HepG2 (cell line): ENCODE results near the gene CLASP2. TPM values are rescaled to one million over a fixed set of nuclear protein-coding genes. Genes with fewer than 3 reads are reported as not detected.

Experiments
- ATAC-seq: fragments of 200-7000 bp; cut with Tn5 transposase; 3 replicates; pipeline ENCODE4 v1.9.1; 2020; ENCODE audit warnings: mild to moderate bottlenecking, moderate library complexity
- BruUV-seq: library from RNA; stranded (reverse); fragments of 400-500 nt; replicated peaks from 2 replicates; lab custom pipeline; 2021; lab: Mats Ljungman, UMichigan
- CTCF ChIA-PET: fragments of 300-600 bp; formaldehyde crosslinking; extraction: SDS; loops from one replicate; lab custom pipeline; 2021; ENCODE audit warnings: low total read pairs, inconsistent platforms, low intra/inter-chr PET ratio; lab: Yijun Ruan, JAX
- POLR2A ChIA-PET: fragments of 350-600 bp; sonication (Branson Sonifier 250); formaldehyde crosslinking; loops from one replicate; lab custom pipeline; 2020; ENCODE audit warnings: antibody characterized with exemption, inconsistent platforms; lab: Yijun Ruan, JAX
- DNase-seq: peaks from one replicate; pipeline ENCODE4 v3.0.0-alpha.2; 2015; ENCODE audit warnings: low spot score
- FAIRE-seq: peaks from 3 replicates; lab custom pipeline; 2011; peaks lifted over from hg19 to GRCh38; lab: Jason Lieb, UNC
- H2AFZ ChIP-seq: one replicate; pipeline ENCODE4 v1.6.1; 2011; ENCODE audit warnings: low read length, inconsistent platforms
- H3K27ac ChIP-seq: fragments of 300-600 bp; 3 replicates; pipeline ENCODE4 v1.8.0; 2011; ENCODE audit warnings: mixed run types, mild to moderate bottlenecking, mixed read lengths, low read length, inconsistent platforms; ENCODE audit not compliant: insufficient read depth; ENCODE audit errors: extremely low read length
- H3K27me3 ChIP-seq, 2 experiments: fragments of 200-600 bp in 1 of 2; 2 replicates in 1 of 2; 3 replicates in 1 of 2; pipeline versions ENCODE4 v1.6.0 to v1.8.0; 2011; ENCODE audit warnings: low read length in 2 of 2, mild to moderate bottlenecking in 2 of 2, moderate library complexity in 2 of 2, inconsistent platforms in 1 of 2; ENCODE audit not compliant: insufficient read depth in 2 of 2, control insufficient read depth in 1 of 2
- H3K36me3 ChIP-seq, 2 experiments: fragments of 200-600 bp in 1 of 2; replicated peaks in 1 of 2; 2 replicates in 1 of 2; 3 replicates in 1 of 2; pipeline versions ENCODE4 v1.5.1 to v1.8.0; 2011; ENCODE audit warnings: low read length in 2 of 2, inconsistent platforms in 1 of 2; ENCODE audit not compliant: insufficient read depth in 2 of 2, control insufficient read depth in 1 of 2
- H3K4me1 ChIP-seq: 2 replicates; pipeline ENCODE4 v1.5.1; 2012; ENCODE audit warnings: low read length, inconsistent platforms; ENCODE audit not compliant: insufficient read depth
- H3K4me2 ChIP-seq: 2 replicates; pipeline ENCODE4 v1.6.0; 2011; ENCODE audit warnings: low read depth, low read length, inconsistent platforms
- H3K4me3 ChIP-seq, 3 experiments: fragments of 200-600 bp in 1 of 3; sonication (generic), shearing (Covaris generic) in 1 of 3; replicated peaks in 1 of 3; 2 replicates each; pipeline ENCODE4 v1.5.1; 2011 to 2016; ENCODE audit warnings: low read length in 3 of 3, inconsistent platforms in 2 of 3, low read depth in 2 of 3, mild to moderate bottlenecking in 2 of 3, control low read depth in 1 of 3, mixed read lengths in 1 of 3; ENCODE audit not compliant: insufficient read depth in 1 of 3
- H3K79me2 ChIP-seq: one replicate; pipeline ENCODE4 v1.6.1; 2011; ENCODE audit warnings: low read length, inconsistent platforms; ENCODE audit not compliant: insufficient read depth
- H3K9ac ChIP-seq: 2 replicates; pipeline ENCODE4 v1.6.0; 2011; ENCODE audit warnings: mild to moderate bottlenecking, low read depth, low read length, inconsistent platforms; ENCODE audit not compliant: insufficient read depth
- H3K9me3 ChIP-seq: 2 replicates; pipeline ENCODE4 v1.5.1; 2012; ENCODE audit warnings: mild to moderate bottlenecking, low read length
- H4K20me1 ChIP-seq: 2 replicates; pipeline ENCODE4 v1.6.0; 2011; ENCODE audit warnings: inconsistent platforms, mild to moderate bottlenecking, low read length, moderate library complexity; ENCODE audit not compliant: insufficient read depth
- ARHGAP35 ChIP-seq: sonication (generic); formaldehyde crosslinking; IDR thresholded peaks from 2 replicates; pipeline ENCODE4 v1.9.0; 2022; ENCODE audit warnings: mild to moderate bottlenecking, inconsistent platforms, moderate library complexity, missing genetic modification reagents, borderline replicate concordance
- MIER2 ChIP-seq: IDR thresholded peaks from 2 replicates; pipeline ENCODE4 v1.6.1; 2016; ENCODE audit warnings: missing biosample characterization, missing genetic modification reagents
- ZNF280D ChIP-seq: sonication (generic); formaldehyde crosslinking; IDR thresholded peaks from 2 replicates; pipeline ENCODE4 v1.5.1; 2020; ENCODE audit warnings: mild to moderate bottlenecking, missing genetic modification reagents
- ZNF337 ChIP-seq: sonication (generic); formaldehyde crosslinking; IDR thresholded peaks from 2 replicates; pipeline ENCODE4 v1.5.1; 2020; ENCODE audit warnings: missing genetic modification reagents, low read depth, mild to moderate bottlenecking, borderline replicate concordance
- ZNF446 ChIP-seq: sonication (generic); formaldehyde crosslinking; IDR thresholded peaks from 2 replicates; pipeline ENCODE4 v1.5.0; 2020; ENCODE audit warnings: mild to moderate bottlenecking, missing genetic modification reagents
- WGBS: methylation state at CpG from one replicate; pipeline ENCODE4 v1.1.6; 2017; ENCODE audit warnings: low lambda C conversion rate; 5-methylcytosine and 5-hydroxymethylcytosine counted together
- in situ Hi-C: cut with HindIII; loops from 2 replicates; pipeline ENCODE4 v1.10.0; 2017; ENCODE audit warnings: low pct_unique_long_range_greater_than_20kb; ENCODE audit not compliant: extremely low pct_ligation_motif_present
- intact Hi-C: fragments of 100-400 bp; cut with micrococcal nuclease; formaldehyde crosslinking; loops from one replicate; pipeline ENCODE4 v1.10.0; 2022; ENCODE audit not compliant: unreplicated experiment
- polyA plus RNA-seq, 8 experiments: library from polyadenylated mRNA; depleted of rRNA in 3 of 8; stranded (reverse) in 7 of 8; unstranded in 1 of 8; fragments of >200 nt; fragmentation: Illumina TruSeq in 4 of 8; extraction: Trizol in 4 of 8; gene quantifications; 2 replicates each; pipeline versions ENCODE4 v1.2.1 to v1.2.3, GENCODE V29; 2011 to 2016; ENCODE audit warnings: low read depth in 4 of 8, missing spikeins in 1 of 8, mixed read lengths in 1 of 8; ENCODE audit not compliant: insufficient read depth in 1 of 8
- total RNA-seq, 5 experiments: library from RNA; depleted of rRNA; stranded (reverse); fragments of >200 nt; fragmentation: Illumina TruSeq; extraction: Trizol; gene quantifications; 2 replicates each; pipeline ENCODE4 v1.2.3, GENCODE V29; 2016; ENCODE audit warnings: low read depth in 1 of 5

The CLASP2 gene
- total and polyA plus RNA-seq, 2 of the 13 experiments (the other 11 are each of a cell fraction or from before 2014, with no cell fraction given) = 15.7 to 34.8 TPM

DNA sequence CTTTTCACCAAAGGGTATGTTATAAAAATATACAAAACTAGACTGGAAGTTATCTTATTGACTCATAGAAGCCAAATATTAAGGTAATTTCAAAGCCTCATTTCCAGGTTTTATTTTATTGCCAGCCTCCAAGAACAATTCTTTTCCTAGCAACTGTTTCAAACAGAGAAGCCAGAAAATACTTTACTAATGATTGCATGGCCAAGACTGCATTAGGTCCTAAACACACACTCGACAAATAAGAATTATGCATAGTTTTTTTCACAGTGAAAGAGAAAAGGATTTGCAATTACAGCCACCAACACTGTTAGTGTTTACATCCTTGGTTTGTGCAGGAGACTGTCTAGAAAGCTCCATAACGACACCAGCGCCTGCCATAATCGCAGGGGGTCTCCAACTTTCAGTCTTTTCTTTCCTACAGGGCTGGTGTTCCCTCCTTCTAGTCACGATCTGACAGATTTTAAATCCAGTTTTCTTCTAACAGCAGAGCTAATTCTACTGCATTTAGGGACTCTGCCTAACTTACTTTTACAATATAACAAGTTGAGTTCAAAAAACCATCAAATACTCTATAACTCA lies 58.1 kb downstream of the CLASP2 start:
- TF ChIP-seq ZNF280D (CRISPR knock-in tag) = no peak
- TF ChIP-seq ARHGAP35 (CRISPR knock-in tag) = no peak
- 0 out of 2 replicates have a peak, but pooled peaks have one; percentile 3 for TF ChIP-seq ZNF337
- no peak for TF ChIP-seq ZNF446 (CRISPR knock-in tag)
- TF ChIP-seq MIER2 = no peak
- no peak overlapping the region for H2AFZ ChIP-seq
- DNase-seq = no peak

More for the DNA sequence above, 58.1 kb downstream of the CLASP2 start:
- no peak for ATAC-seq
- no peaks in the 10 kb centered on the region for H4K20me1 ChIP-seq
- H3K9ac ChIP-seq = 0 out of 2 replicates have a peak overlapping the region, but pooled peaks have one; percentile 17
- no TSS peak for BruUV-seq
- peaks cover 16% of the 10 kb centered on the region for H3K4me1 ChIP-seq
- peak overlapping the region; percentile 50 for H3K27ac ChIP-seq
- WGBS = 85% methylated on average over 5 of the region's 5 CpGs
- peak overlapping the region; percentile 67 for H3K4me2 ChIP-seq
- H3K27me3 ChIP-seq = no peaks in the 10 kb centered on the region
- H3K36me3 ChIP-seq = no peaks in the 10 kb centered on the region
- in situ Hi-C loops = no loop called here
- peak overlapping the region; percentile 47 to 60 (median 48); a peak in 4 of 6 replicates for H3K4me3 ChIP-seq
- FAIRE-seq = no peak
- intact Hi-C loops = no loop called here
- ChIA-PET POLR2A (no interaction called here), CTCF (no interaction called here)
- H3K9me3 ChIP-seq = no peaks in the 10 kb centered on the region
- H3K79me2 ChIP-seq = peaks cover 6% of the 10 kb centered on the region
